HG03571 (cell line): ENCODE results near the gene ZBED1.
"Not testable (repeated sequence)": the region's sequence is repeated elsewhere in the genome, so short reads cannot be mapped to it uniquely, and the experiment has no call there.

ENCODE experiments used
- ATAC-seq: cut with Tn5 transposase; IDR thresholded peaks from one replicate; pipeline ENCODE4 v1.9.1; 2021; ENCODE audit not compliant: unreplicated experiment

The ZBED1 gene

GRCh38 chrX:2477313-2477712, 23.5 kb downstream of the ZBED1 start:
- ATAC-seq: not testable (repeated sequence)

GRCh38 chrX:2474963-2475726, 25.6 kb downstream of the ZBED1 start:
- ATAC-seq: no peak

- no peak for ATAC-seq
These were observed 26.4 kb downstream of the ZBED1 start for GRCh38 chrX:2474280-2474962.

GRCh38 chrX:2473064-2473463, 27.7 kb downstream of the ZBED1 start:
- ATAC-seq: not testable (repeated sequence)

GRCh38 chrX:2471641-2472040, 29.1 kb downstream of the ZBED1 start:
- ATAC-seq: no peak

- ATAC-seq: not testable (repeated sequence)
These were observed 29.6 kb downstream of the ZBED1 start for GRCh38 chrX:2471126-2471525.

GRCh38 chrX:2469852-2470251, 30.9 kb downstream of the ZBED1 start:
- ATAC-seq: not testable (repeated sequence)

GRCh38 chrX:2469196-2469685, 31.5 kb downstream of the ZBED1 start:
- no peak for ATAC-seq

GRCh38 chrX:2468261-2469195, 32.2 kb downstream of the ZBED1 start:
- ATAC-seq: no peak

GRCh38 chrX:2466876-2467656, 33.7 kb downstream of the ZBED1 start:
- ATAC-seq: no peak

- no peak for ATAC-seq
These were observed 36.1 kb downstream of the ZBED1 start for GRCh38 chrX:2464677-2465166.

GRCh38 chrX:2463973-2464676, 36.7 kb downstream of the ZBED1 start:
- no peak for ATAC-seq

GRCh38 chrX:2463481-2463880, 37.3 kb downstream of the ZBED1 start:
- not testable (repeated sequence) for ATAC-seq

GRCh38 chrX:2462780-2463179, 38.0 kb downstream of the ZBED1 start:
- ATAC-seq: no peak

GRCh38 chrX:2462074-2462473, 38.7 kb downstream of the ZBED1 start:
- no peak for ATAC-seq

GRCh38 chrX:2461711-2462016, 39.1 kb downstream of the ZBED1 start:
- ATAC-seq: no peak

- not testable (repeated sequence) for ATAC-seq
These were observed 39.7 kb downstream of the ZBED1 start for GRCh38 chrX:2460821-2461710.

GRCh38 chrX:2460048-2460447, 40.7 kb downstream of the ZBED1 start:
- not testable (repeated sequence) for ATAC-seq

GRCh38 chrX:2458309-2458708, 42.5 kb downstream of the ZBED1 start:
- no peak for ATAC-seq
